Measurements from ENCODE around the gene GNG10.
A peak's percentile ranks its signal among the peaks of the same experiment; 100 is the strongest.
"Not testable (repeated sequence)": the region's sequence is repeated elsewhere in the genome, so short reads cannot be mapped to it uniquely, and the experiment has no call there.

Gene GNG10

DNA sequence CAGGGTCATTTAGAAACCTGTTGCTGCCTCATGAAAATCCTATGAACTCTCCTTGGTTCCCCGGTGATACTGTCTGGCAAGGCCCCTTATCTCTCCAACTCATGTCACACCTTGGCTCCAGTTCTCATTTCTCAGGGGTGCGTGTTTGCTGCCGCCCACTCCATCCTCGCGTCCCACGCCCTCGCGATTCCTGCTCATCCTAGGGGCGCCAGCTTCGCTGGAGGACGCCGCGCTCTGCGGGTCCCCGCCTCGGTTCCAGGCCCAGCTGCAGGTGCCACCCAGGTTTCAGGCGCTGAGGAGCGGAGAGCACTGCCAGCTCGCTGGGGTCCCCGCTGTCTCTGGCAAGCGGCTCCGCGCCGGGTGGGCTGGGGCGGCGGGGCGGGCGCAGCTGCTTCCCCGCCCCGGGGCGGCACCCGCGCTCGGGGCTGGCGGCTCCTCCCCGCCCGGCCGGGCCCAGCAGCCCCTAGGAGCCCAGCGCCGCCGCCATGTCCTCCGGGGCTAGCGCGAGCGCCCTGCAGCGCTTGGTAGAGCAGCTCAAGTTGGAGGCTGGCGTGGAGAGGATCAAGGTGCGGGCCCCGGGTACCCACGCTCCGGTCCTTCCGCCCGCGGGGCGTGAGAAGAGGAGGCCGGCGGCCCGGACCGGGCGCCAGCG is at the start of gene GNG10:
Gene GNG10 (plus strand): TSS at position 456 of the 652 bp plus-strand sequence. CDS start 30 bp downstream, at position 486.
- DNase-seq (ENCODE audit: low read depth) = peak; percentile 58

DNA sequence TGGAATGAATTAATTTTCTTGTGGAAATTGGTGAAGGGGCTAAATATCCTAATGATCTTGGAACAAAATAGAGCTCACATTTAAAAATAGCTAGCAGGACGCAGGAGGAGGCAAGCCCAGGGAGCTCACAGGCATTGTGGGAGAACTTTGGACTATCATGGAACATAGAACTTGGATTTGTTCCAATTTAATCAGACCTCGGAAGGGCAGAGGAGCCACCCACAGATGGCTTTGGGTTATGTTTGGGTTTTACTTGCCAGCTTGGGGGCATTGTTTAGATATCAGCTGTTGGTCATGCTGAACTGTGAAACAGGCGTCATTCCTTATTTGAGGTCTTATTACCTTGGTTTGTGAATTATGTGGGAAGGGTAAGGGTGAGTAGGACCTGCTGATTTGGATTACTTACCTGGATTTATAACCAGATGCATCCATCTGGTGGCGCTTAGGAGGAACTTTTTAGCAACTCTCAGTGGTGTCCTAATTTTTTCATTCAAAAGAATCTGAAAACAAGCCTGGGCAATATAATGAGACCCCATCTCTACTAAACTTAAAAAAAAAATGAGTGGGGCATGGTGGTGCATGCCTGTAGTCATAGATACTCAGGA is 47.9 kb upstream of the GNG10 start:
- no peak for DNase-seq (ENCODE audit: low read depth)

DNA sequence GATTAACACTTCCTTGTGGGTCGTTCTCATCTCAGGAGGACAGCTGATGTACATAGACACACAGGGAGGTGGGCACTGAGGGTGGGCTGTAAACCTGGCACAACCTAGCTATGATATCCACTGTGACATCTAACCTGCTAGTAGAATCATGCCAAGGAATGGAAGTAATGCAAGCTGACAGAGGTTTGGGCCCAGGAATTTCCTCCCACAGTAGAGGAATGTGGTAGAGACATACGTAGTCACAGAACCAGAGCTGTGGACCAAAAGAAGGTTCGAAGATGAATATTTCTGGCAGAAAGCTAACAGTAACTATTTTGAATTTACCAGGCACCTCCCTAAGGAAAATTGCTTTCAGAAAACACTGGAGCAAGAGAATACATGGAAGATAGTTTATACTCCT is 45.5 kb upstream of the GNG10 start:
- DNase-seq (ENCODE audit: low read depth) = no peak

- not testable (repeated sequence) for DNase-seq (ENCODE audit: low read depth)
These were observed 44.1 kb upstream of the GNG10 start for GRCh38 chr9:111617349-111617748.

DNA sequence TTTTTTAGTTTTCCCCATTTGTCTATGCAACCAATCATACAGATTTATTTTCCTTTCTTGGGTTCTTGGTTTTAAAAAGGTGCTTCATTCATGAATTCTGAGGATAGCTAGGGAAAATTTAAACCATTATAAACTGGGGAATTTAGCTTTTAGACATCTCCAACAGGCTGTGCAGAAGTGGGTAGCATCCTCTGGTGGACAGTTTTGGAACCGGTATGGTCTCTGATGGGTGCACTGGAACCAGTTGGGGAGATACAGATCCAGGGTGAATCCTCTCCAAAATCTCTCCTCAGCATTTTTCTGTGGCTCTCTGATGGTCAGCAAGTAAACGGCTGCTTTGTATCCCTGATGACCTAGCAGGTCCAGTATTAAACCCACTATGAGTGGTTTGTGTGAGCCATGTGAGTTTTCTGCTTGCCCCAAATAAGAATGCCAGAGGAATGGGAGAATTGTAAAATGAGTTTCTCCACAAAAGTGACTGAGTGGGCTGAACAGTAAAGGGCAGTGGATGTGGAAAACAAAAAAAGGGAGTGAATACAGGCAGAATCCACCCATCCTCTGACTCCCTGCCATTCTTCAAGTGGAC is 39.4 kb upstream of the GNG10 start:
- DNase-seq (ENCODE audit: low read depth) = peak; percentile 21

- DNase-seq (ENCODE audit: low read depth) = no peak
These were observed 38.8 kb upstream of the GNG10 start for GRCh38 chr9:111622626-111623025.

DNA sequence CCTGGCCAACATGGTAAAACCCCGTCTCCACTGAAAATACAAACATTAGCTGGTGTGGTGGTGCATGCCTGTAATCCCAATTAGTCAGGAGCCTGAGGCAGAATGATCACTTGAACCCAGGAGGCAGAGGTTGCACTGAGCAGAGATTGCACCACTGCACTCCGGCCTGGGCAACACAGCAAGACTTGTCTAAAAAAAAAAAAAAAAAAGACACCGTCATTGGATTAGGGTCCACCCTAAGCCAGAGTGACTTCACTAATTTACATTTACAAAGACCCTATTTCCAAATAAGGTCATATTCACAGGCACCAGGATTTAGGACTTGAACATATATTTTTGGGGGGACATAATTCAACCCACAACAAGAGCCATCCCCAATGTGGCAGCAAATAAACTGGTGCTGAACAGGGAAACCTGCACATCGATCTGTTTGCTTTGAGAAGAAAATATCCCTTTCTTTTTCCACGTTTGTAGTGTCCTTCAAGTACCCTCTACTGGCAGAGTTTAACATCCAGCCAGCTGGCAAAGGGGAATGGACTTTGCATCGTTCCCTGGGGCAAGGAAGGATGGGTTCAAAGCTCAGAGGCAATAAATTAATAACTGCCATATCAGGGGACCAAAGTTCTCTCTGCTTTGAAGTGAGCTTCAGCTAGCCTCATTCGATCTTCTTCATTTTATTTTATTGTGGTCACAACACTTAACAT is 34.0 kb upstream of the GNG10 start:
- DNase-seq (ENCODE audit: low read depth) = no peak

- no peak for DNase-seq (ENCODE audit: low read depth)
These were observed 33.0 kb upstream of the GNG10 start for GRCh38 chr9:111628411-111628810.

DNA sequence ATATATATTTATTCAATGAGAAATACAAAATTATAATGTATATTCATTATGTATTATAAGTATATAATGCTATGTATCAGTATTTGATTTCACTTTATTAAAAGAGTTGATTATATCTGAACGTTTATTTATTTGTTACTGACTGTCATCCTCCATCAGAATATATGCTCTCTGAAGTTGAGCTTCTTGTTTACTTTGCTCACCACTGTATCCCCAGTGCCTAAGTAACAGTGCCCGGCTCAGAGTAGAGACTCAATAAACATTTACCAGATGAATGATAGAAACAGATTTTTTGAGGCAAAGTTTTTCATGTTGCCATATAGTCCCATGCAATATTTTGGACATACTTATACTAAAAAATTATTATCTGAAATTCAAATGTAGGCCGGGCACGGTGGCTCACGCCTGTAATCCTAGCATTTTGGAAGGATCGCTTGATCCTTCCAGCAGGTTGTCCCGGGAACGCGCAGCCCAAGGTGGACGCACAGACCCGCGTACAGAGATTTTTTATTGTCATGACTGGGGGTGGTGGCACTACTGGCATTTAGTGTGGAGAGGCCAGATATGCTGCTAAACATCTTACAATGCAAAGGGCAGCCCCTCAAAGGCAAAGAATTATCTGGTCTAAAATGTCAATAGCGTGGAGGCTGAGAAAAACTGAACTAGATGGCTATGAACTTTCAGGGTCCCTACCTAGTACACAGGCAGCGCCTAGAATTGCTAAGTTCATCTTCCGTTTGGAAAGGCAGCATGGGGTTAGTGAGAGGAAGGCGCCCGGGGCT is 31.0 kb upstream of the GNG10 start:
- no peak for DNase-seq (ENCODE audit: low read depth)

DNA sequence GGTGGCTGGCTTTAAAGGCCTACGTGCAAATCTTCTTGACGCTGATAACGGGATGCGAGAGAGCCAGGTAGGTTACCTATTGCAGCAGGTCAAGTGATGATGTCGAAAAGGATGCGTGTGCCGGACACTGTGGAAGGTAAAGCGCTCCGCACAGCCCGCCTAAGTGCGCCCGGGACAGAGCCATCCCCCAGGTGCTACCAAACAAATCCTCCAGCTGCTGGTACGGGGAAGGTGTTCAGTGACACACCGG is 30.5 kb upstream of the GNG10 start:
- DNase-seq (ENCODE audit: low read depth) = no peak

DNA sequence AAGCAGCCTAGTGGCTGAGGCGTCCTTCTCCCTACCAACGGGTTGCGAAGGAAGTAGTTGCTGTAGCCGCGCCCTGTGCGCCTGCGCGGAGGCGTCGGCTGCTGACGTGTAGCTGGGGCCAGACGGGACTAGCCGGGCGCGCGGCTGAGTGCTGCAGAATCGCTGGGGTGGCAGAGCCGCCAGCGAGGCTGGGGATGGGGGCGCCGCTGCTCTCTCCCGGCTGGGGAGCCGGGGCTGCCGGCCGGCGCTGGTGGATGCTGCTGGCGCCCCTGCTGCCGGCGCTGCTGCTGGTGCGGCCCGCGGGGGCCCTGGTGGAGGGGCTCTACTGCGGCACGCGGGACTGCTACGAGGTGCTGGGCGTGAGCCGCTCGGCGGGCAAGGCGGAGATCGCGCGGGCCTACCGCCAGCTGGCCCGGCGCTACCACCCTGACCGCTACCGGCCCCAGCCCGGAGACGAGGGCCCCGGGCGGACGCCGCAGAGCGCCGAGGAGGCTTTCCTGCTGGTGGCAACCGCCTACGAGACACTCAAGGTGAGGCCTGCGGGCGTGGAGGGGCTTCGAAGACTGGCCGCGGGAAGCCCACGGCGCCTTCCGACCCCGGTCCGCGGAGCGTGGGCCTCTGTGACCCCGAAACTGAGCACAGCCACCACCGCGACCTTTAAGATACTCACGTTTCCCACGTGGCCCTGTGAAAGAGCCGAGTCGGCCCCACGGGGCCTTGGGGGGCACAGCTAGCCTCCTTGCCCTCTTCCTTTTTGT is 30.0 kb upstream of the GNG10 start, which contains the start of gene DNAJC25:
Gene DNAJC25 (plus strand): TSS at position 121 of the 758 bp plus-strand sequence. CDS start 74 bp downstream, at position 195.
- DNase-seq (ENCODE audit: low read depth) = peak; percentile 91

DNA sequence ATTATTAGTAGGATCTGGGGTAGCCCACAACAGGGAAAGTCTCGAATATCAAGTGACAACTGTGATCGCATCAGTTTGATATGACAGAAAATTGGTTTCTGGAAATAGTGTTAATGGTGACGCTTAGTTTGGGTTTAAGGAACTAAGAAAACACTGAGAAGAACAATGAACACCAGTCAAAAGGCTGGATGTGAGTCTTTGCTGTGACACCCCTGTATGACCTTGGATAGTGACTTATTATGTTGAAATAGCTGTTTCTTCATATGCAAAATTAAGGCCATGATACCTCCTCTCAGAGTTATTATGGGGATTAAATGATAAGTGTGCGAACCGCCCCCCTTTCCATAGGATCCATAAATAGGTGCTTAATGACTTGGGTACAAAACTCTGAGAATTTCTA is 29.3 kb upstream of the GNG10 start:
- no peak for DNase-seq (ENCODE audit: low read depth)

- DNase-seq (ENCODE audit: low read depth) = no peak
These were observed 28.6 kb upstream of the GNG10 start for GRCh38 chr9:111632695-111633388.

- DNase-seq (ENCODE audit: low read depth) = no peak
These were observed 28.0 kb upstream of the GNG10 start for GRCh38 chr9:111633389-111633736.

DNA sequence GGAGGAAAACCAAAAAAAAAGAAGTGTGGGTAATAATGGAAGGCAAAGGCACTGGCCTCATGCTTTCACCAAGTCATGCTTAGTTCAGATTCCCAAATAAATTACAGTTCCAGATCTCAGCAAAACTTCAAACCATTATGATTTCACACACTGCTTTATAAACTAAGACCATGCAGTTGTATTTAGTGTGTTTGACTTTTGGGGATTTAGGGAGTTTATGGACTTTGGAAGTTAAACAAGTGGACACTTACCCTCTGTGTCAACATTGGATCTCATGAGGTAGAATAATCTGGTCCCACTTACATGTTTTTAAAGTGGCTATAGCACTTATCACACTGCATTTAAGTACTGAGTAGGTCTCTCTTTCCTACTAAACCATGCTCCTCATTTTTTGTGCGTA is 26.5 kb upstream of the GNG10 start:
- no peak for DNase-seq (ENCODE audit: low read depth)

GRCh38 chr9:111637421-111637950 is 23.9 kb upstream of the GNG10 start:
- no peak for DNase-seq (ENCODE audit: low read depth)

DNA sequence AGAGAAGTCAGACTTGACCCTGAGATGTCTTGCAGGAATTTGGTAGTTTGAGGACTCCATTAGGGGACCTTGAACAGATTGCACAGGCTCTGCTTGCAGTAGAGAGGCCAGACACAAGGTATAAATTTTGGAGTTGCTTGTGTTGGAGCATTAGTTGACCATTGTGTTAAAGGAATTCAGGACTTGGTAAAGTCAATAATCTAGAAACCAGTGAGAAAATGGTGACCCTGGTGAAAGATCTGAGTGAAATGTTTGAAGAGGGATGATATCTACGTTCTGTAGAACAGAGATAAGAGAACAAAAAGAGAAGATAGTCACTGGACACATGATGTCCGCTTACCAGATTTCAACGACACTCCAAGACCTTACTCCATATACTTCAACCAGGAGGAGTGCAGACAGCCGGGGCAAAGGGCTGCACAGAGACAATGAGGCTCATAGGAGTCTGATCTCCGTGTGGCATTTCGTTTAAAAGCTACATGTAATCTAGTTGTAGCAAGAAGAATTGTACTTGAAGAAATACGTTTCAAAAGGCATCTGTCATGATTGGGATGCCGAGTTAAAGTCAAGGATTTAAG is 17.1 kb upstream of the GNG10 start:
- no peak for DNase-seq (ENCODE audit: low read depth)

GRCh38 chr9:111645806-111646205 is 15.6 kb upstream of the GNG10 start:
- no peak for DNase-seq (ENCODE audit: low read depth)

DNA sequence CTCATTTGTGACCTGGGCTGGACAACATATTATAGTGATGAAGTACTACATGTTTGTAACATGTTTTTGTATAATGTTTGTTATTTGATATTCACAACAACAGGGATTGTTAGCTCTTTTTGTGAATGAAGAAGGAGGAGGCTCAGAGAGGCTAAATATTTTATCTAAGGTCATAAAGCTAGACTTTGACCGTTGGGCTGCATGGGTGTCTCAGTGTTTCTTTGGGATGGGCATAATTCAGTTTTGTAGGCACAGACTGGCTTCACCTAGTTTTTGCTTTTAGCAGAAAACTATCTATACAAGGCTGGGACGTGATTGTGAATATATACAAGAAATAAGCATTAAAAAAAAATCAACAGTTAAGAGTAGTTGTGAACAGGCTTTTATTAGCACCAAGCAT is 15.0 kb upstream of the GNG10 start:
- DNase-seq (ENCODE audit: low read depth) = no peak

GRCh38 chr9:111648066-111648465 is 13.3 kb upstream of the GNG10 start:
- DNase-seq (ENCODE audit: low read depth) = no peak

DNA sequence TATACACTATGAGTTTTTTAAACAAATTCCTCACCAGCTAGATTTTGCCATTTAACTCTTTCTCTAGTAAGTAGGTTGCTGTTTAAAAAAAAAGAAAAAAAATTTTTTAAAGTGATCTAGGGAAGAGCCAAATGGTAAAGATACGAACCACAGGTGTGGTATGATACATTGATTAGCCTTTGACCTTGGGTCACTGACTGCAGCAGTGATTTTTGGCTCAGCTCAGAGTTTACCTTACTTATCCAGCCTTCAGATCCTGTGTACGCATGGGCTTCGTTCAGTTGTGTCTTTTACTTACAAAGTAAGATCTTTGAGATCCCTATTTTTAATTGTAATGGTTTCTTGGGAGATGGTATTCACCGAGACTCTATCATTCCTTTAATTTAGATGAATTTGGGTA is 12.4 kb upstream of the GNG10 start:
- no peak for DNase-seq (ENCODE audit: low read depth)

Data from activated T-cell treated with anti-CD3 and anti-CD28 coated beads for 1 hour (primary cell).